Mucosa of stomach (tissue), 1 donor: ENCODE data around the gene JAKMIP1.

Experiments used
- H3K27me3 ChIP-seq: one replicate; pipeline ENCODE4 v1.7.0; 2013; ENCODE audit warnings: mild to moderate bottlenecking, low read length; ENCODE audit not compliant: control insufficient read depth, insufficient read depth
- H3K36me3 ChIP-seq: one replicate; pipeline ENCODE4 v1.7.0; 2013; ENCODE audit warnings: low read length; ENCODE audit not compliant: control insufficient read depth, insufficient read depth
- H3K4me1 ChIP-seq: one replicate; pipeline ENCODE4 v1.7.0; 2013; ENCODE audit warnings: mild to moderate bottlenecking, low read length; ENCODE audit not compliant: control insufficient read depth, insufficient read depth
- H3K4me3 ChIP-seq: one replicate; pipeline ENCODE4 v1.7.0; 2013; ENCODE audit warnings: low read length
- H3K9ac ChIP-seq: one replicate; pipeline ENCODE4 v1.7.0; 2013; ENCODE audit warnings: mild to moderate bottlenecking, low read length, moderate library complexity
- H3K9me3 ChIP-seq: one replicate; pipeline ENCODE4 v1.7.0; 2013; ENCODE audit warnings: mild to moderate bottlenecking, low read length, moderate library complexity; ENCODE audit not compliant: control insufficient read depth
- donor health status: Pancreatic carcinoma.

The JAKMIP1 gene

GRCh38 chr4:6206771-6207290, 6.5 kb upstream of the JAKMIP1 start:
- Histone ChIP-seq H3K27me3 (no peaks in the 10 kb centered on the region), H3K4me3 (no peak overlapping the region), H3K9ac (no peak overlapping the region), H3K4me1 (no peaks in the 10 kb centered on the region), H3K9me3 (no peaks in the 10 kb centered on the region), H3K36me3 (no peaks in the 10 kb centered on the region)

DNA sequence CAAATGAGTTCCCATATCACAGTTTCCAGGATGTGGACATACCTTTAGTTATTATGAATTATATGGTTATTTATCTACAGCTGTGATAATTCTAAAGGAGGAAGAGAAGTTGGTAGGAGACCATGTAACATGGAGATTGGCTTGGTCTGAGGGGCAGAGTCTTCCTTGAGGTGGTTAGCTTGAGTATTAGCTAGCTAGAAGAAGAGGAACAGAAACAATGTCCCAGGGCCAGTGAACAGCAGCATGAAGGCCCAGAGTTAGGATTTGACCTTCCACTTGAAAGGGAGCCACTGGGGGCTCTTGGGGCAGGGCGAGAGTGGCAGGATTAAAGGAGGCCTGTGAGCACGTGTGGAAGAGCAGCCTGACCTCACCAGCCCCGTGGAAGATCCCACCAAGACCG, 5.6 kb upstream of the JAKMIP1 start:
- no peaks in the 10 kb centered on the region for H3K9me3 ChIP-seq
- peaks cover 2% of the 10 kb centered on the region for H3K4me1 ChIP-seq

DNA sequence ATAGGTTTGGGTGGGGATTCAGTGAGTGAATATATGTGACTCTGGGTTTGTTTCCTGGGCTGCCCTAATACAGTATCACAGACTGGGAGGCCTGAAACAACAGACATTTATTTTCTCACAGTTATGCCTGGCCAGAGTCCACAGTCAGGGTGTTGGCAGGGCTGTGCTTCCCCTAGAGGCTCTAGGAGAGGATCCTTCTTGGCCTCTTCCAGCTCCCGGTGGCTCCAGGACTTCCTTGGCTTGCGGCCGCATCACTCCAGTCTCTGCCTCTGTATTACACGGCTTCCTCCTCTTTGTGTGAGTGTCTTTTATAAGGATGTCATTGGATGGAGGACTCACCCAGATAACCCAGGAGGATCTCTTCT, 5.2 kb upstream of the JAKMIP1 start:
- no peak overlapping the region for H3K9ac ChIP-seq
- H3K36me3 ChIP-seq, result no peaks in the 10 kb centered on the region
- H3K4me1 ChIP-seq, result peaks cover 4% of the 10 kb centered on the region
- no peak overlapping the region for H3K4me3 ChIP-seq
- H3K27me3 ChIP-seq, result peaks cover 6% of the 10 kb centered on the region
- no peaks in the 10 kb centered on the region for H3K9me3 ChIP-seq

More for the DNA sequence above, 5.6 kb upstream of the JAKMIP1 start:
- Histone ChIP-seq H3K4me3 (no peak overlapping the region), H3K36me3 (no peaks in the 10 kb centered on the region), H3K9ac (no peak overlapping the region), H3K27me3 (peaks cover 1% of the 10 kb centered on the region)

DNA sequence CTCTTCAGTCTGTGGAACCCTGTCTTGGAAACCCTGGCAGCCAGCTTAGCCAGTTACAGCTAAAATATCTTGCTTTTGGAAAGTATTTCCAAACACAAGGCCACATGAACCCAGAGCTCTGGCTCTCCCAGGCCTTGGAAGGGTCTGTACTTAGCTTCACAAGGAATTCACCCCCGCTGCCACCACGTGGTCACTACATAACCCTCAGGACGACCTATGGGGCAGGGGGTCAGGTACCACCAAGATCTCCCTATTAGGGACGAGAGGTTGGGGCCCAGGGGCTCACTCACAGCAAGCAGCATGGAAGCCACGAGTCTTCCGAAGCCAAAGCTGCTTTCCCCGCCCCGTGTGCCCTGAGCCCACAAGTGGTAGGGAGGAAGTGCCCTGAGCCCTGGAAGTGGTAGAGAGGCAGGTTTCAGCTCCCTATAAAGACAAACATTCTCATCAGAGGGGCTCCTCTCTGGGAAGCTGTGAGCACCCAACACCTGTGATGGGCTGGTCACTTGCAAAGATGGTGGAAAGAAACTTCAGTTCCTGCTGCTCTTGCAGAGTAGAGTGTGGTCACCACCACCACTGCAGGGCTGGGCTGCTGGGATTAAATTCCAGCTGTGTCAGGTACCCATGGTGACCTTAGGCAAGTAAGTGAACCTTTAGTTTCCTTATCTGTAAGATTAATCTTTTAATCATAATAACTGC, 4.7 kb upstream of the JAKMIP1 start:
- Histone ChIP-seq H3K36me3 (no peaks in the 10 kb centered on the region), H3K4me3 (no peak overlapping the region), H3K27me3 (peaks cover 6% of the 10 kb centered on the region), H3K9me3 (no peaks in the 10 kb centered on the region), H3K4me1 (peaks cover 4% of the 10 kb centered on the region), H3K9ac (no peak overlapping the region)

- Histone ChIP-seq H3K9me3 (no peaks in the 10 kb centered on the region), H3K36me3 (no peaks in the 10 kb centered on the region), H3K4me3 (no peak overlapping the region), H3K27me3 (peaks cover 11% of the 10 kb centered on the region), H3K9ac (no peak overlapping the region), H3K4me1 (peaks cover 4% of the 10 kb centered on the region)
These were observed 3.7 kb upstream of the JAKMIP1 start for GRCh38 chr4:6204098-6204497.

- no peaks in the 10 kb centered on the region for H3K9me3 ChIP-seq
- H3K4me1 ChIP-seq, result peaks cover 4% of the 10 kb centered on the region
- no peak overlapping the region for H3K4me3 ChIP-seq
- H3K9ac ChIP-seq, result no peak overlapping the region
- H3K27me3 ChIP-seq, result peaks cover 34% of the 10 kb centered on the region
- no peaks in the 10 kb centered on the region for H3K36me3 ChIP-seq
These were observed 1.3 kb upstream of the JAKMIP1 start for GRCh38 chr4:6201580-6202091.

DNA sequence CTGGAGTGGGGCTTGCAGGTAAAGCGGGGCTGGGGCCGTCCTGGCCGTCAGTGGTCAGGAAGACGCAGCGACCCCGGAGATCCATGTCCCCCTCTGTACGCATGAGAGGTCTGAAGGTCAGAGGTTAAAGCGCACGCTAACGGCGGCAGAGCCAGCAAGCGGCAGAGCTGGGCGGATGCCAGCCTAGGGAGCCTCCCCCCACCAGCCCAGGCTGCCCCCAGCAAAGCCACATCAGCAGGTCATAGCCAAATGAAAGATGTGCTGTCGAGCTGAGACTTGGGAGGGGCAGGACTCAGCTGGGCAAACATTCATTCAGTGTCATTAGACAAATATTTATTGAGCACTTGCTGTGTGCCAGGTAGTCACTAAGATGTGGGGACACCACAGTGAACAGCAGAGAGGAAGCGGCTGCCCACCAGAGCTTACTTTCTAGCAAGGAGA, 593 bp upstream of the JAKMIP1 start:
- H3K9me3 ChIP-seq, result no peaks in the 10 kb centered on the region
- H3K4me3 ChIP-seq, result no peak overlapping the region
- peaks cover 4% of the 10 kb centered on the region for H3K4me1 ChIP-seq
- no peak overlapping the region for H3K9ac ChIP-seq
- H3K27me3 ChIP-seq, result peaks cover 39% of the 10 kb centered on the region
- H3K36me3 ChIP-seq, result no peaks in the 10 kb centered on the region

DNA sequence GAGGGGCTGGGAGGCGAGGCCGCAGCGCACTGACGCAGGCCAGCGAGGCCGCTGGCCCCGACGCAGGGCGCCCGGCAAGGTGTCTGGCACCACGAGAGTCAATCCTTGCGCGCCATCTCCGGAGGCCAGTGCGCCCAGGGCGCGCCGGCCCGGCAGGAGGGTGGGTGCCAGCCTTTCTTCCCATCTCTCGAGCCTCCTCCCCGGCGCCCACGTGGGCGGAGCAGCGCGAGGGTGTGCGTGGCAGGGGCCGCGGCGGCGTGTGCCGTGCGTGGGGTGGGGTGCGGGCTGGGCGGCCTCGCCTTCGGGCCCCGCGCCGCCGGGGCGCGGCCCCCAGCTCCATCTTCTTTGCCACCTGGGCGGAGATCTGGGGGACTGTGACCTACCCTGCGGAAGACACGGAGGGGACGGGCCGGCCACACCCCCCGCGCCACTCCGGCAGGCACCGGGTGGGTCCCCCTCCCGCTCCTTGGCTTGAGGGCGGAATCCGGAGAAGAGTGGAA, 877 bp downstream of the JAKMIP1 start:
- Histone ChIP-seq H3K9me3 (no peaks in the 10 kb centered on the region), H3K4me3 (no peak overlapping the region), H3K27me3 (peaks cover 47% of the 10 kb centered on the region), H3K36me3 (no peaks in the 10 kb centered on the region), H3K4me1 (peaks cover 4% of the 10 kb centered on the region), H3K9ac (no peak overlapping the region)

DNA sequence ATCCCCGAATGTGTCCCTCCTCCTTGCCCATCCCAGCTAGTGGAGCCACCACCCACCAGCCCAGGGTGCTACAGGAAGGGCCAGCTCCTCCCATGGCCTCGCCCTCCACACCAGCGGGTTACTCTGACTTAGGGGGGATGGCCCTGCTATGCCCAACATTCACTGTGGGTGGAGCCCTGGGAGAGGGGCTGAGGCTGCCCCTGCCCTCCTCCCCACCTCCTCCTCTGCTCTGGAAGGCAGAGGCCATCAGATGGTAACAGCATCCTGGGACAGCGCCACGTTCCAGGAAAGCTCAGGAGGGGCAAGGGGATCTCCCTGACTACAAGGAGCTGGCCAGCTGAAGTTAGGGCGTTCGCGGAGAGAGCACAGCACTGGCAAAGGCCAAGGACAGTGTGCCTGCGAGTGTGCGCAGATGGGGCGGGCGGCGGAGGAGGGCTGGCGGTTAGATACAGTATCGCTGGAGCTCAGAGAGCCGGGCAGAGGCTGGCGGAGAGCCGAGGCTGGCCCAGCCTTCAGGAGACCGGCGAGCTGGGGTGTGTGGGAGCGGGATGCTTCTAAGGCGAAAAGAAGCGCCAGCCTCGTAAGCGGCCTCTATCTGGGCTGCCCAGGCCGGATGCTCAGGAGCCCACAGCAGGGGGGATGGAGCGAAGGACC, 1.5 kb downstream of the JAKMIP1 start:
- Histone ChIP-seq H3K36me3 (no peaks in the 10 kb centered on the region), H3K9ac (no peak overlapping the region), H3K4me3 (no peak overlapping the region), H3K9me3 (no peaks in the 10 kb centered on the region), H3K4me1 (peaks cover 4% of the 10 kb centered on the region), H3K27me3 (peaks cover 47% of the 10 kb centered on the region)

- H3K9ac ChIP-seq, result no peak overlapping the region
- H3K9me3 ChIP-seq, result no peaks in the 10 kb centered on the region
- peaks cover 47% of the 10 kb centered on the region for H3K27me3 ChIP-seq
- no peak overlapping the region for H3K4me3 ChIP-seq
- H3K4me1 ChIP-seq, result peaks cover 4% of the 10 kb centered on the region
- H3K36me3 ChIP-seq, result no peaks in the 10 kb centered on the region
These were observed 2.1 kb downstream of the JAKMIP1 start for GRCh38 chr4:6198278-6198677.

DNA sequence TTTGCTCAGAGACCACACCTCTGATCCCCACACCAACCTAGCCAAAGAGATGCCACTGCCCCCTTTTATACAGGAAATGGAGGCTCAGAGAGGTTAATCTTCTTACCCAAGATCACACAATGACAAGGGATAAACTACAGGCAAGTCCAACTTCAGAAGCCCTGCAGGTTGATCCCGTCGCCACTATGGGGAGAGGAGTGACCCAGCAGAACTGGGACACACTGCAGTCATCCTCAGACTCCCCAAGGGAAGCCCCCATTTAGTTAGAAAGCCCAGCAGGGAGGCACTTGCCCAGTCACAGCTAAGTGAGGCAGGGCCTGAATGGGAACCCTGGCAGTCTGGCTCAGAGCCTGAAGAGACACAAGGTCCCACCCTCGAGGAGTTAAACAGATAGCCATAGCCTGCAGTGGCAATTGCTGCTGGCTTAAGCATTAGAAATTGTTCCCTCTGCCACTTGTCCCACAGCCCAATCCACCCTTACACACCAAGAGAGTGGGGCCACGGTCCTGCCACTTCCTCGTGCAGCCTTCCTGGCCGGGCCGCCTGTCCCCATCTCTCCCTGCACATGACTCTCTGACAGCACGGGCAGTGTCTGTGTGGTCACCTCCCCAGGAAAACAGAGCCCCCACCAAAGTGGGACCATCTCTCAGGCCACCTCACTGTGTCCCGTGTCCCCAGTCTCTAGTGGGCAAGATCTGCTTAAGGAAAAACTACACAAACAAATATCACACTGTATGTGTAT, 2.7 kb downstream of the JAKMIP1 start:
- Histone ChIP-seq H3K36me3 (no peaks in the 10 kb centered on the region), H3K27me3 (peaks cover 47% of the 10 kb centered on the region), H3K9me3 (no peaks in the 10 kb centered on the region), H3K4me1 (peaks cover 4% of the 10 kb centered on the region), H3K4me3 (no peak overlapping the region), H3K9ac (no peak overlapping the region)

DNA sequence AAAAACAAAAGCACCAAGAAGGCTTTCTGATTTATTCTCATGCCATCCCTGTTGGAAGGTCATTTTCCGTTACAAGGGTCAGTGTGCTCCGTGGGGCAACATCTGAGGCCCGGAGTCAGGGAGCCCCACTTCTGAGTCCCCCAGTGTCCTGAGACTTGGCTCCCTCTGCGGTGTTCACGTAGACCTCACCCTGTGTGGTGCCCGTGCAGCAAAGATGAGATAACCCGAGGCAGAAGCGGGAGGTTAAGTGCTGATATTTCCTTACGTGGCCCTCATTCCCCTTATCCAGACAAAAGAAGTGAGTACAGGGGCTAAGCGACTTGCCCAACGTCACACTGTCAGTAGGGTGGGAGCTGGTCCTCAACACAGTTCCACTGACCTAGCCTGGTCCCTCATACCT, 3.5 kb downstream of the JAKMIP1 start:
- Histone ChIP-seq H3K36me3 (no peaks in the 10 kb centered on the region), H3K27me3 (peaks cover 47% of the 10 kb centered on the region), H3K4me1 (peaks cover 4% of the 10 kb centered on the region), H3K9ac (no peak overlapping the region), H3K9me3 (no peaks in the 10 kb centered on the region), H3K4me3 (no peak overlapping the region)
